ENCODE data around the gene GMPS. TPM values are rescaled to one million over a fixed set of nuclear protein-coding genes. Genes with fewer than 3 reads are reported as not detected.

GMPS gene
- 40.9 and 63.3 TPM in 2 replicates for total RNA-seq

GRCh38 chr3:155870133-155870944, at the start of gene GMPS:
Gene GMPS, plus strand, starts transcription at chr3:155870650. Its CDS starts 221 bp downstream, at chr3:155870871.

DNA sequence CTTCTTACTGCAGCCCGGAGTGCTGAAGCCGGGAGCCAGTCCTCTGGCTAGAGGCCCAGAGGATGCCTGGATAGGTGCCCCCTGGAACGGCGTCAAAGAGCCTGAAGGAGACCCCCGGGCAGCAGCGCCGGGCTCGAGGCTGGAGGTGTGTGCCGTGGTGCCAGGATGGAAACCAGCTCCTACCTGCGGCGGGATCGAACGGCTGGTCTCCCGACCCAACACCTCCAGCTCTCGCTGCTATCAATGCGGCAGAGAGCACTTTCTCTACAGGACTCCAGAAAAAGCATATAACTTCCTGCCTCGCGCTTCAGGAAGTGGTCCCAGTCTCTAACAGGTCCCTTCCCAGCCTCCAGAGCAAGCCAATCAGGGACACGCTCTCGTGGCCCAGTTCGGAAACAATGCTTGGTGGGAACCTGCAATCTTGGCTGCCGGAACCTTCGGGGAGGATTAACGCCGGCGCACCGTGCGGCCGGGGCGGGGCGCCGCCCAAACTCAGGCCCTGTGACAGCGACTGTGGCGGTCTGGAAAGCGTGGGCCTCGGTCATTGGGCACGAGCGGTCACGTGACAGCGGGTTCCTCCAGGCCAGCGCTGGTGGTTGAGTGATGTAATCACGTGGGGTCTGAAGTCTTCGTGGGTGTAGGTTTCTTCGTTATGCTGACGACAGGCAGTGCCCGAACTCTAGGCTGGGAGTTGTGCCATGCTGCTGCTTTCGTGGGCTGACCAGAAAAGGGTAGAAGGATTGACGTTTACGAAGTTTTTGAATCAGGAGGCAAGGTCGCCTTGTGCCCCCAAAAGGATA, 16.1 kb upstream of the GMPS start, which contains the start of gene SLC33A1:
Gene SLC33A1, minus strand, starts transcription at position 287 of the 800 bp plus-strand sequence. CDS start 430 bp downstream, outside the sequence.

Other genes with a start within 250 kb of the GMPS start
- gene PLCH1, start 125.6 kb upstream of the GMPS start, total RNA-seq = not detected in 2 replicates
- gene C3orf33, start 64.4 kb upstream of the GMPS start, total RNA-seq = 2.3 and 4.6 TPM in 2 replicates
- gene SLC33A1, start 16.2 kb upstream of the GMPS start, total RNA-seq = 23.4 and 28.8 TPM in 2 replicates
- gene KCNAB1, start 249.9 kb downstream of the GMPS start, total RNA-seq = 0.53 TPM in 1 of 2 replicates, not detected in the other